Skeletal muscle satellite cell (primary cell): ENCODE results near the gene RPRD2. TPM values are rescaled to one million over a fixed set of nuclear protein-coding genes. Genes with fewer than 3 reads are reported as not detected.
"Not testable (repeated sequence)": the region's sequence is repeated elsewhere in the genome, so short reads cannot be mapped to it uniquely, and the experiment has no call there.

Source experiments
- H3K27me3 ChIP-seq: 2 replicates; pipeline ENCODE4 v1.7.0; 2013; ENCODE audit warnings: low read length; ENCODE audit not compliant: control insufficient read depth, insufficient read depth
- H3K36me3 ChIP-seq: 2 replicates; pipeline ENCODE4 v1.7.0; 2013; ENCODE audit warnings: mild to moderate bottlenecking, control low read depth, low read length; ENCODE audit not compliant: insufficient read depth
- H3K4me1 ChIP-seq: 2 replicates; pipeline ENCODE4 v1.7.0; 2013; ENCODE audit warnings: low read length; ENCODE audit not compliant: control insufficient read depth, insufficient read depth
- H3K4me2 ChIP-seq: 2 replicates; pipeline ENCODE4 v1.7.0; 2013; ENCODE audit warnings: mild to moderate bottlenecking, low read length
- H3K4me3 ChIP-seq: 2 replicates; pipeline ENCODE4 v1.7.0; 2013; ENCODE audit warnings: low read length
- H3K9ac ChIP-seq: 2 replicates; pipeline ENCODE4 v1.7.0; 2013; ENCODE audit warnings: mild to moderate bottlenecking, low read depth, low read length, moderate library complexity
- H3K9me3 ChIP-seq: replicated peaks from 2 replicates; pipeline ENCODE4 v1.7.0; 2013; ENCODE audit warnings: mild to moderate bottlenecking, control low read depth, low read length
- total RNA-seq: library from RNA; depleted of rRNA; stranded (reverse); fragments of >200 nt; gene quantifications from 2 replicates; pipeline ENCODE4 v1.2.3, GENCODE V29; 2012; rRNA removed

Gene RPRD2
- 8.5 and 8.6 TPM in 2 replicates for total RNA-seq

DNA sequence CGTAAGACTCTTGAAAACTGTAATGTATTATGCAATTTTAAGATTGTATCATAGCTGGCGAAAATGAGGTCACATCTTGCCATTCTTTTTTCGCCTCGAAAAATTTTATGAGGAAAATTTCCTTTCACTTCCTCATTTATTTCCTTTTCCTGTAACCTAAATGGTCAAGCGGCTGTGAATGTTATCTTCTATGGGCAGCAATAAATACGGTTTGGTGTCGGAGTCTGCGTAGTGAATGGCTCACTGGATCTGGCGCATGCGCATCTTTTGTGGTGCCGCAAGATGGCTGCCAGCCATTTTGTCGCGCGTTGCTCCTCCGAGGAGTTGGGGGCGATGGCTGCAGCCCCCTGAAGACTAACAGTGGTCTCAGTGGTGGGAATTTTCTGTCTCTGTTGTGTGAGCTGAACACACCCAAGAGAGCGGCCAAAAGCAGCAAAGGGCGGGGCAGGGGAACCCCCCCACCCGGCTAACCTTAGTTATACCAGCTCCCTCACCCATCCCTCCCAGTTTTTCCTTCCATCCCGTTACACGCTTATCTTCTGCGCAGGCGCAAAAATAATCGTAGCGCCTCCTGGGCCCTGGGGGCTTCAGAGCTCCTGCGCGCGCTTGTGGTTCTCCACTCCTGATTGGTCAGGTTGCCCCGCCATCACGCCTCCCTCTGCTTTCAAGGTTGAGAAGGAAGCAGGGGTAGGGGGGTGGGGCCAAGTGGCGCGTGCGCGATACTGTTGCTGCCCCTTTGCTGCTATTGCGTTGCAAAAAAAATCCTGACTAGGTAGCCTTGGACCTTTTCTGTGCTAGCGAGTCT, at the start of gene RPRD2:
RPRD2 (plus strand) TSS at position 722 of the 805 bp plus-strand sequence. CDS start 568 bp downstream, outside the sequence.
- H3K4me3 ChIP-seq = peak within 1 kb of the TSS; percentile 84
- H3K9ac ChIP-seq = peak within 1 kb of the TSS; percentile 93
- H3K4me1 ChIP-seq = peaks cover 11% of the 10 kb centered on the region
- no peaks in the 10 kb centered on the region for H3K36me3 ChIP-seq
- H3K4me2 ChIP-seq = peak within 1 kb of the TSS; percentile 93
- no peaks in the 10 kb centered on the region for H3K9me3 ChIP-seq
- H3K27me3 ChIP-seq = no peaks in the 10 kb centered on the region

DNA sequence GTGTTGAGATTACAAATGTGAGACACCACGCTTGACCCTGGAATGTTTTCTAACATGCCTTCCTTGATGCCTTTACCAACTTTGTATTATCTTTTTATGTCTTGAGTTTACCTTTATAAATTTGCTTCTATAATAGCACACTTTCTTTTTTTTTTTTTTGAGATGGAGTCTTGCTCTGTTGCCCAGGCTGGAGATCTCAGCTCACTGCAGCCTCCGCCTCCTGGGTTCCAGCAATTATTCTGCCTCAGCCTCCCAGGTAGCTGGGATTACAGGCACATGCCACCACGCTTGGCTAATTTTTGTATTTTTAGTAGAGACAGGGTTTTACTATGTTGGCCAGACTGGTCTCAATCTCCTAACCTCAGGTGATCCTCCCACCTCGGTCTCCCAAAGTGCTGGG, 49.3 kb upstream of the RPRD2 start:
- not testable (repeated sequence) for H3K4me2 ChIP-seq, H3K4me1 ChIP-seq, H3K27me3 ChIP-seq, H3K9me3 ChIP-seq, H3K4me3 ChIP-seq, H3K36me3 ChIP-seq, H3K9ac ChIP-seq

- Histone ChIP-seq H3K4me2 (peak overlapping the region; percentile 35), H3K4me1 (peaks cover 7% of the 10 kb centered on the region), H3K9ac (peak overlapping the region; percentile 95), H3K4me3 (peak overlapping the region; percentile 93), H3K36me3 (peaks cover 12% of the 10 kb centered on the region), H3K27me3 (no peaks in the 10 kb centered on the region), H3K9me3 (no peaks in the 10 kb centered on the region)
These were observed 43.3 kb upstream of the RPRD2 start for GRCh38 chr1:150320667-150320978.

DNA sequence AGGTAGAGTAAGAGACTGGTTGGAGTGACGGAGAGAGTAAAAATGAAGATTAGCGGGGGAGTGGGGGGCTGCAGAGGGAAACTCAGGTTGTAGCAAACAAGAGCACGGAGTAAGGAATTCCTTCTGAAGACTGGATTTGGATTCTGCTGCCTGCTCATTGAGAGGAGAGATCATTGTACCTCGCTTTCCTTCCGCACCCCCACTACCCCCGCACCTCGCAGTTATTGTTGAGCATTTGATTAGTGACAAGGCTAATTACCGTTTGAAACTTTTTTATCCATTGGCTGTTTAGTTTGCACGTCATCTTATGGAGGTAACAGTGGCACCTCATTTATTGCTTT, 42.2 kb upstream of the RPRD2 start:
- Histone ChIP-seq H3K4me3 (peak overlapping the region; percentile 93), H3K4me2 (peak overlapping the region; percentile 83), H3K36me3 (peaks cover 23% of the 10 kb centered on the region), H3K9ac (peak overlapping the region; percentile 95), H3K4me1 (peaks cover 7% of the 10 kb centered on the region), H3K9me3 (no peaks in the 10 kb centered on the region), H3K27me3 (no peaks in the 10 kb centered on the region)

GRCh38 chr1:150322310-150322709, 41.6 kb upstream of the RPRD2 start:
- peaks cover 7% of the 10 kb centered on the region for H3K4me1 ChIP-seq
- H3K36me3 ChIP-seq = peaks cover 27% of the 10 kb centered on the region
- peak overlapping the region; percentile 95 for H3K9ac ChIP-seq
- H3K4me2 ChIP-seq = peak overlapping the region; percentile 83
- H3K9me3 ChIP-seq = no peaks in the 10 kb centered on the region
- no peaks in the 10 kb centered on the region for H3K27me3 ChIP-seq
- H3K4me3 ChIP-seq = peak overlapping the region; percentile 93

DNA sequence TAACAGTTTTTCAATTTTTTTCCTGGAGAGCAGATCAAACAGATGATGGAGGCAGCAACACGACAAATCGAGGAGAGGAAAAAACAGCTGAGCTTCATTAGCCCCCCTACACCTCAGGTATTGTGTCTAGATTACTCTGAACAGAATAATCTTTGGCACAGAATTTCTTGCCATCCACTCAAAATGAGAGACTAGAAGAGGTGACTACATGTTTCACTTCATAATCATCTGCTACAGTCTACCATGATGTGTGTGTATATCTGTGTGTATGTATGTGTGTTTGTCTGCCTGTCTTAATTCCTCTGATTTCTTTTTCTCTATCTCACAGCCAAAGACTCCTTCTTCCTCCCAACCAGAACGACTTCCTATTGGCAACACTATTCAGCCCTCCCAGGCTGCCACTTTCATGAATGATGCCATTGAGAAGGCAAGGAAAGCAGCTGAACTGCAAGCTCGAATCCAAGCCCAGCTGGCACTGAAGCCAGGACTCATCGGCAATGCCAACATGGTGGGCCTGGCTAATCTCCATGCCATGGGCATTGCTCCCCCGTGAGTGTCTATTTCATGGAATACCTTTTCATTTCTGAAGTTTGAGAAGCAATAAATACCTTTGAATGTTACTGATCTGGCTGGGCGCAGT, 31.2 kb upstream of the RPRD2 start:
- Histone ChIP-seq H3K4me1 (no peaks in the 10 kb centered on the region), H3K4me3 (no peak overlapping the region), H3K27me3 (no peaks in the 10 kb centered on the region), H3K9me3 (no peaks in the 10 kb centered on the region), H3K4me2 (no peak overlapping the region), H3K36me3 (peaks cover 49% of the 10 kb centered on the region), H3K9ac (no peak overlapping the region)

DNA sequence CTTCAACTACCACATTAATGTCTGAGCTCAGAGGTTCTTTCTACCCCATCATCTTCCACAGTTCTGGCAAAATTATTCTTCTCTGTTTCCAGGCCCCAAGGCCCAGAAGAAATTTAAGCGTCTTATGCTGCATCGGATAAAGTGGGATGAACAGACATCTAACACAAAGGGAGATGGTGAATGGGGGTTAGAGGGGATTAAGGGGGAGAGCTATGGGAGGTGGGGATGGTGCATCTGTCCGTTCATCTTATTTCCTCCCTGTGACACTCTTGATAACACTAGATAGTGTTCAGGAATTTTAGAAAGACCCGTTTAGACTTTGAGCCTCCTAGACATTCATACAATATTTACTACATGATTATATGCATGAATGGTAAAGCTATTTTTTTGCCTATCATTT, 17.6 kb upstream of the RPRD2 start:
- H3K9ac ChIP-seq = no peak overlapping the region
- H3K9me3 ChIP-seq = no peaks in the 10 kb centered on the region
- H3K4me2 ChIP-seq = no peak overlapping the region
- no peaks in the 10 kb centered on the region for H3K27me3 ChIP-seq
- H3K36me3 ChIP-seq = peaks cover 52% of the 10 kb centered on the region
- H3K4me3 ChIP-seq = no peak overlapping the region
- H3K4me1 ChIP-seq = no peaks in the 10 kb centered on the region

DNA sequence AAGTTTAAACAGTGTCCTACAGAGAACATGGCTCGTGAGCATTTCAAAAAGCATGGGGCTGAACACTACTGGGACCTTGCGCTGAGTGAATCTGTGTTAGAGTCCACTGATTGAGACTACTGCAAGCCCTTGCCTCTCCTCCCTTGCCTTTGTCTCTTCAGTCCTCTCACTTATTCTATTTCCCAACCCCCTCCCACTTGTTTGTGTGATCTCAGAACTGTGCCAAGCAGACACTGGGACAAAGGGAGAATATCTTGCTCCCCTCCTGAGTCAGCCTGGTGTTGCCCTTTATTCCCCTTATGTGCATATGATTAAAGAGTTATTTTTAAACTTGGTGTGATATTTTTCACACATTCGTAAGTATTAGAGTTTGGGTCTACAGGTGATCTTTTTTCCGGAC, 11.1 kb upstream of the RPRD2 start:
- Histone ChIP-seq H3K4me2 (no peak overlapping the region), H3K4me1 (no peaks in the 10 kb centered on the region), H3K9ac (no peak overlapping the region), H3K27me3 (no peaks in the 10 kb centered on the region), H3K9me3 (no peaks in the 10 kb centered on the region), H3K36me3 (peaks cover 35% of the 10 kb centered on the region), H3K4me3 (no peak overlapping the region)

DNA sequence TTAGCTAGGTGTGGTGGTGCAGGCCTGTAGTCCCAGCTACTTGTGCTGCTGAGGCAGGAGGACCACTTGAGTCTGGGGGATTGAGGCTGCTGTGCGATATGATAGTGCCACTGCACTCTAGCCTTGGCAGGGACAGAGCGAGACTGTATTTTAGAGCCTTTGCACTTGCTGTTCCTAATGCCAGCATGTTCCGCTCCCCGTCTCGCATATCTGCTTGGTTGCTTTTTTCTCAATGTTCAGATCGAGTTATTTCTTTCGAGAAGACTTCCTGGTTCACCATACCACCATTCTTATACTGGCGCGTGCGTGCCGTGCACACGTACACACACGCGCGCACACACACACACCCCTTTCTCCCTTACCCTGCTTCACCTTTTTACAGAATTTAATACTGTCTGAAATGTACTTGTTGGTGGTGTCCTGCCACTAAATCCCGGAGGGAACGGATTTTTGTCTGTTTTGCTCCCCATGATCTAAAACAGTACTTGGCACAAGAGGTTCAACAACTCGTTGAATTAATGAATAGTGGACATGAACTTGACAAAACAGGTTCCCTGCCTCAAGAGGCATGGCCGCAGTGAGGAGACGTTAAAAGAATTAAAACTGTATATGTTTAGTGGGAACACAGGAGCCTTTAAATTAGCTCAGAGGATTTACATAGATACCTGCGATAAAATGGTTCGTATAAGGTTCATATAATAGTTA, 1.1 kb upstream of the RPRD2 start:
- peaks cover 11% of the 10 kb centered on the region for H3K4me1 ChIP-seq
- H3K27me3 ChIP-seq = no peaks in the 10 kb centered on the region
- no peaks in the 10 kb centered on the region for H3K9me3 ChIP-seq
- H3K36me3 ChIP-seq = no peaks in the 10 kb centered on the region
- H3K9ac ChIP-seq = peak overlapping the region; percentile 93
- peak overlapping the region; percentile 84 for H3K4me3 ChIP-seq
- peak overlapping the region; percentile 93 for H3K4me2 ChIP-seq

DNA sequence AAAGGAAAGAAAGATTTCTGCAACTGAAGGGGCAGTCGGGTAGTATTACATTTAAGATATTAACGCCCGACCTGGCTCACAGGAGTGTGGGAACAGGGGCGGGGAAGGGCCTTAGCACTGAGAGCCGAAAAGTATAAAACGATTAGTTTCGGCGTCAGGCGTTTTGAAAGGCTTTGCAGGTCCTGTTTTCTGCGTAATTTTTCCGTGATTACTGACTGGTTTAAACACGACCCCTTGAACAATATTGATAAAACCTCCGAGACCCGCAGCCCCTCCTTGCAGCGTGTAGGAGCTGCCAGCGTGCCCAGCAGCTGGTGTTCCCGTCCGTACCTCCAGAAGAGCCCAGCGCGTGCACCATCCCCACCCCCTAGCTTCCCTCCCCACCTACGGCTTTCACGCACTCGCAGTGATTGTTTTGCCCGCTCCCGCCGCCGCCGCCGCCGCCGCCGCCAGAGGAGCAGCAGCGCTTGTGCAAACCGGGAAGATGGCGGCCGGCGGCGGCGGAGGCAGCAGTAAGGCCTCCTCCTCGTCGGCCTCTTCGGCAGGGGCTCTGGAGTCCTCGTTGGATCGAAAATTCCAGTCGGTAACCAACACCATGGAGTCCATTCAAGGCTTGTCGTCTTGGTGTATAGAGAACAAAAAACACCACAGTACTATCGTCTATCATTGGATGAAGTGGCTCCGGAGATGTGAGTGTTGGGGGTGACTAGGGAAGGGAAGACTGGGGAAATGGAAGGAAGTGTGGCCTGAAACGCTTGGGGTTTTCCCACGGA, 470 bp downstream of the RPRD2 start:
- Histone ChIP-seq H3K36me3 (no peaks in the 10 kb centered on the region), H3K4me2 (peak overlapping the region; percentile 93), H3K4me3 (peak overlapping the region; percentile 84), H3K9me3 (no peaks in the 10 kb centered on the region), H3K9ac (peak overlapping the region; percentile 93), H3K27me3 (no peaks in the 10 kb centered on the region), H3K4me1 (peaks cover 11% of the 10 kb centered on the region)

GRCh38 chr1:150365941-150366340, 2.0 kb downstream of the RPRD2 start:
- H3K36me3 ChIP-seq = no peaks in the 10 kb centered on the region

More at GRCh38 chr1:150365941-150366340, 2.0 kb downstream of the RPRD2 start:
- H3K4me2 ChIP-seq = peak overlapping the region; percentile 93
- peak overlapping the region; percentile 93 for H3K9ac ChIP-seq
- H3K4me1 ChIP-seq = peaks cover 11% of the 10 kb centered on the region
- peak overlapping the region; percentile 84 for H3K4me3 ChIP-seq
- H3K9me3 ChIP-seq = no peaks in the 10 kb centered on the region
- no peaks in the 10 kb centered on the region for H3K27me3 ChIP-seq
